Activated CD4-positive, alpha-beta T cell treated with anti-CD3 and anti-CD28 coated beads, Interleukin-2, amount 10 ng/mL, durations not matched to agents 24 days and 14 days (primary cell): ENCODE data around the gene SLC39A11. TPM values are rescaled to one million over a fixed set of nuclear protein-coding genes. Genes with fewer than 3 reads are reported as not detected.

Experiments
- DNase-seq: peaks from one replicate; pipeline ENCODE4 v3.0.0; 2022
- H3K27ac Mint-ChIP-seq: one replicate; pipeline ENCODE4 v1.8.0; 2022; ENCODE audit warnings: mild to moderate bottlenecking, mixed read lengths
- H3K27me3 Mint-ChIP-seq: one replicate; pipeline ENCODE4 v1.8.0; 2022; ENCODE audit warnings: mixed read lengths
- H3K36me3 Mint-ChIP-seq: one replicate; pipeline ENCODE4 v1.8.0; 2022; ENCODE audit warnings: low read depth, mild to moderate bottlenecking, mixed read lengths
- H3K4me1 Mint-ChIP-seq: one replicate; pipeline ENCODE4 v1.8.0; 2021; ENCODE audit warnings: mixed read lengths
- H3K4me3 Mint-ChIP-seq: one replicate; pipeline ENCODE4 v1.8.0; 2022; ENCODE audit warnings: mild to moderate bottlenecking, moderate library complexity, mixed read lengths
- H3K9me3 Mint-ChIP-seq: one replicate; pipeline ENCODE4 v1.8.0; 2021; ENCODE audit warnings: mixed read lengths
- intact Hi-C: fragments of 100-400 bp; cut with micrococcal nuclease; formaldehyde crosslinking; loops from one replicate; pipeline ENCODE4 v1.15.1; 2023
- total RNA-seq: library from RNA; stranded (reverse); gene quantifications from 2 replicates; pipeline ENCODE4 v1.2.3, GENCODE V29; 2022

SLC39A11 gene
- total RNA-seq, 1 donor from 2014 or later: 24.6 TPM

DNA sequence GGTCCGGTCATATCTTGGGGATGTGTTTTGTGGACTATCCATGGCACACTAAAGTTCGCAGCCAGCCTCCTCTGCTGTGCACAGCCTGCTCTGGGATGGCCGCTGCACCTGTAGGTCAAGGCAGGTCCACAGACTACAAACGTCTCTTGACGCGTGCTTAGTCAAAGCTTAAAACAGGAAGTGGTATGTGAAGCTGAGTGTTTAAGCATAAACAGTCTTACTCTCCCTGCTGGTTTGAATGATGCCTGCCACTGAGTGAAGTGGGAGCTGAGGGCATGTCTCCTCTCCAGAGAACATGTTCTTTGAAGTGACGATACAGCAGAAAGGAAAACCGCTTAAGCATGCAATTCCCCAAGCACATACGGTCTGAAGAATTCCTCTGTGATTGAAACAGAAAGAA lies 365.6 kb downstream of the SLC39A11 start:
- Mint-ChIP-seq H3K36me3 (peaks cover 2% of the 10 kb centered on the region), H3K27me3 (no peaks in the 10 kb centered on the region), H3K9me3 (no peaks in the 10 kb centered on the region), H3K4me1 (peaks cover 37% of the 10 kb centered on the region), H3K27ac (peak overlapping the region; percentile 96), H3K4me3 (peak overlapping the region; percentile 84)
- intact Hi-C loops: loop anchor here (1.0 to 5.0 kb wide), 8 partner anchors 135 to 506 kb away; partner anchors contain the start of gene SLC39A11
- DNase-seq: peak; percentile 86

- Mint-ChIP-seq H3K27ac (peak overlapping the region; percentile 82), H3K9me3 (no peaks in the 10 kb centered on the region), H3K27me3 (no peaks in the 10 kb centered on the region), H3K4me1 (peaks cover 42% of the 10 kb centered on the region), H3K36me3 (peaks cover 2% of the 10 kb centered on the region), H3K4me3 (peak overlapping the region; percentile 26)
- intact Hi-C loops: loop anchor here (1.0 to 5.0 kb wide), 6 partner anchors 133 to 645 kb away; partner anchors contain the start of gene SLC39A11
- peak; percentile 85 for DNase-seq
These were observed 366.9 kb downstream of the SLC39A11 start for GRCh38 chr17:72725433-72726068.

DNA sequence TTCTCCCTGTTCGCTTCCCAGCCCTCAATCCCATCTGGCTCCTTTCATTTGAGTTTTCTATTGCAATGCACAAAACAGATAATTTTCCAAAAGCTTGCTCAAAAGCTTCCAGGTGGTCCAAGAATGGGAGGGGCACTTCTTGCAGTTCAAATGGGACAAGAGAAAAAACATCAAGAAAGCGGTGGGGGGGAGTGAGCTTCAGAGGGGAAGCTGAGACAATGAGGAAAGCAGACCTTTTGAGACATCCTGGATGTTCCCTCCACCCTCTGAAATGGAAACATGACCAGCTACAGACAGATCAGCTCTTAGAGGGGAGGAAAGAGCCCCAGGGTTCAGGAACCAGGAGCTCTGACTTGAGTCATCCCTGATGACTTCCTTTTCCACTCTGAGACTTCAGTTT lies 368.2 kb downstream of the SLC39A11 start:
- no peak overlapping the region for H3K27ac Mint-ChIP-seq
- no peaks in the 10 kb centered on the region for H3K27me3 Mint-ChIP-seq
- DNase-seq: no peak
- no peak overlapping the region for H3K4me3 Mint-ChIP-seq
- no peaks in the 10 kb centered on the region for H3K9me3 Mint-ChIP-seq
- H3K4me1 Mint-ChIP-seq: peaks cover 54% of the 10 kb centered on the region
- peaks cover 4% of the 10 kb centered on the region for H3K36me3 Mint-ChIP-seq
- intact Hi-C loops: no loop called here

GRCh38 chr17:72723711-72724110 lies 368.8 kb downstream of the SLC39A11 start:
- no peak overlapping the region for H3K27ac Mint-ChIP-seq
- peaks cover 59% of the 10 kb centered on the region for H3K4me1 Mint-ChIP-seq
- H3K9me3 Mint-ChIP-seq: no peaks in the 10 kb centered on the region
- no peak for DNase-seq
- no peaks in the 10 kb centered on the region for H3K27me3 Mint-ChIP-seq
- peaks cover 6% of the 10 kb centered on the region for H3K36me3 Mint-ChIP-seq
- intact Hi-C loops: no loop called here
- no peak overlapping the region for H3K4me3 Mint-ChIP-seq

DNA sequence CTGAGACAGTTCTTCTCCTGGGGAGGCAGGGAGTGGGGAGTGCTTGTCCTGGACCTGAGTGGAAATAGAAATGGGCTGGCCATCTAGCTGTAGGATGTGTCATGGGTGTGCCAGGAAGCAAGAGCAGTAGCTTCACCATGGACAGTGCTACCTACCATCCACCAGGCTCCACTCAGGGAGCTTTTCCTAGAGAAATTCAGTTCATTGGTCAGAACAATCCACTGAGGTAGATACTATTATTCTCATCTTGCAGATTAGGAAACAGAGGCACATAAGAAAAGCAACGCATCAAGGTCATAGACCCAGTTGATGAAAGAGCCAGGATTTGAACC lies 372.0 kb downstream of the SLC39A11 start:
- peaks cover 43% of the 10 kb centered on the region for H3K4me1 Mint-ChIP-seq
- no peak overlapping the region for H3K4me3 Mint-ChIP-seq
- no peaks in the 10 kb centered on the region for H3K9me3 Mint-ChIP-seq
- intact Hi-C loops: no loop called here
- peaks cover 6% of the 10 kb centered on the region for H3K36me3 Mint-ChIP-seq
- no peak for DNase-seq
- H3K27ac Mint-ChIP-seq: no peak overlapping the region
- no peaks in the 10 kb centered on the region for H3K27me3 Mint-ChIP-seq

GRCh38 chr17:72719578-72720493 lies 372.7 kb downstream of the SLC39A11 start:
- peak overlapping the region; percentile 79 for H3K4me3 Mint-ChIP-seq
- H3K4me1 Mint-ChIP-seq: peaks cover 45% of the 10 kb centered on the region
- H3K27me3 Mint-ChIP-seq: no peaks in the 10 kb centered on the region
- intact Hi-C loops: loop anchor here (1.0 kb wide), 1 partner anchor 10 kb away; no protein-coding TSS in a partner anchor
- H3K27ac Mint-ChIP-seq: peak overlapping the region; percentile 88
- H3K9me3 Mint-ChIP-seq: no peaks in the 10 kb centered on the region
- H3K36me3 Mint-ChIP-seq: peaks cover 8% of the 10 kb centered on the region
- DNase-seq: peak; percentile 90

GRCh38 chr17:72719206-72719577 lies 373.3 kb downstream of the SLC39A11 start:
- H3K27me3 Mint-ChIP-seq: no peaks in the 10 kb centered on the region
- DNase-seq: no peak
- peaks cover 44% of the 10 kb centered on the region for H3K4me1 Mint-ChIP-seq
- H3K36me3 Mint-ChIP-seq: peaks cover 8% of the 10 kb centered on the region
- H3K27ac Mint-ChIP-seq: peak overlapping the region; percentile 88
- peak overlapping the region; percentile 79 for H3K4me3 Mint-ChIP-seq
- H3K9me3 Mint-ChIP-seq: no peaks in the 10 kb centered on the region
- intact Hi-C loops: loop anchor here (1.0 kb wide), 1 partner anchor 9 kb away; no protein-coding TSS in a partner anchor

GRCh38 chr17:72717676-72718075 lies 374.8 kb downstream of the SLC39A11 start:
- Mint-ChIP-seq H3K4me1 (peaks cover 45% of the 10 kb centered on the region), H3K27me3 (no peaks in the 10 kb centered on the region), H3K9me3 (peaks cover 3% of the 10 kb centered on the region), H3K27ac (no peak overlapping the region), H3K36me3 (peaks cover 18% of the 10 kb centered on the region), H3K4me3 (no peak overlapping the region)
- intact Hi-C loops: no loop called here
- DNase-seq: no peak

DNA sequence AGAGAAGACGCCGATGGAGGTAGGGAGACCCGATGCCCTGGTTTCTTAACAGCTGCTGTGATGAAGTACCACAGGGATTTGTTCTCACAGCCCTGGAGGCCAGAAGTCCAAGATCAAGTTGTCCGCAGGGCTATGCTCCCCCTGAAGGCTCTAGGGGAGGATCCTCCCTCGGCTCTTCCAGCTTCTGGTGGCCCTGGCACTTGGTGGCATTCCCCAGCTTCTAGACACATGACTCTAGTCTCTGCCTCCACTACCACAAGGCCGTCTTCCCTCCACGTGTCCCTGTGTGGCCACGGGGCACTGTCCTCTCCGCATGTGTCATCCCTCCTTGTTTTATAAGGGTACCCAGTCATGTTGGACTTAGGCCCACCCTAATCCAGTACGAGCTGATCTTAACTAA lies 375.2 kb downstream of the SLC39A11 start:
- H3K27ac Mint-ChIP-seq: no peak overlapping the region
- intact Hi-C loops: no loop called here

GRCh38 chr17:72715906-72716572 lies 376.4 kb downstream of the SLC39A11 start:
- Mint-ChIP-seq H3K36me3 (peaks cover 29% of the 10 kb centered on the region), H3K4me1 (peaks cover 48% of the 10 kb centered on the region), H3K27me3 (no peaks in the 10 kb centered on the region), H3K9me3 (peaks cover 6% of the 10 kb centered on the region), H3K4me3 (no peak overlapping the region), H3K27ac (no peak overlapping the region)
- DNase-seq: no peak
- intact Hi-C loops: no loop called here

More for the DNA sequence above, 375.2 kb downstream of the SLC39A11 start:
- Mint-ChIP-seq H3K27me3 (no peaks in the 10 kb centered on the region), H3K36me3 (peaks cover 18% of the 10 kb centered on the region), H3K4me1 (peaks cover 45% of the 10 kb centered on the region), H3K4me3 (no peak overlapping the region), H3K9me3 (peaks cover 5% of the 10 kb centered on the region)
- DNase-seq: no peak

DNA sequence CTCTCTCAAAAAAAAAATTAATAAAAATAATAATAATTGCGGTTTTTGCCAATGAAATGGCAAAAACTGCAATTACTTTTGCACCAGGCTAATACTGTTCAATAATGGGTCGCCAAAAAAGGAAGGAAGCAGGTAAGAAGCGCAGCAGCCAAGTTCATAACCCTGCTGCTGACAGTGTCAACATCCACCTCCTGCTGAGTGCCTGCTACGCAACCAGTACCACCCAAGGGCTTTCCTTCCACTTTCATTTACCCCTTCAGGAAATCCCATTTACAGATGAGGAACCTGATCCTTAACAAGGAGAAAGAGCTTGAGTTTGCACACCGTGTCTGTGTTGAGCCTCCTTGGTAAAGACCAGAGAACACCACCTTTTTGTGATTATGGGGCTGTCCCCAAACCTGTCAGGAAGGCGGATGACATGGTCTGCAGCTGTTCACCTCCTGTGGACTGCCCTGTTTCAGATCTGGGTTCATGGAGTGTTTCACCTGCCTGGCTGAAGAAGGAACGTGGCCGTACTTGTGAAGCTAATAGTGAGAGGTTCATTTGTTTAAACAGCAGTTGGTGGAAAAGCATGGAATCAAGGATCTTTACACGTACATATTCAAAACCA lies 378.0 kb downstream of the SLC39A11 start:
- intact Hi-C loops: no loop called here
- Mint-ChIP-seq H3K36me3 (peaks cover 34% of the 10 kb centered on the region), H3K4me1 (peaks cover 51% of the 10 kb centered on the region)

GRCh38 chr17:72713701-72714100 lies 378.8 kb downstream of the SLC39A11 start:
- Mint-ChIP-seq H3K4me3 (no peak overlapping the region), H3K9me3 (peaks cover 15% of the 10 kb centered on the region), H3K27ac (no peak overlapping the region), H3K4me1 (peaks cover 49% of the 10 kb centered on the region), H3K36me3 (peaks cover 30% of the 10 kb centered on the region), H3K27me3 (no peaks in the 10 kb centered on the region)
- intact Hi-C loops: no loop called here
- DNase-seq: no peak

More for the DNA sequence above, 378.0 kb downstream of the SLC39A11 start:
- Mint-ChIP-seq H3K27ac (no peak overlapping the region), H3K9me3 (peaks cover 14% of the 10 kb centered on the region), H3K27me3 (no peaks in the 10 kb centered on the region), H3K4me3 (no peak overlapping the region)
- DNase-seq: no peak

- Mint-ChIP-seq H3K4me1 (peaks cover 51% of the 10 kb centered on the region), H3K27ac (no peak overlapping the region), H3K4me3 (no peak overlapping the region), H3K36me3 (peaks cover 42% of the 10 kb centered on the region), H3K27me3 (no peaks in the 10 kb centered on the region), H3K9me3 (peaks cover 26% of the 10 kb centered on the region)
- no peak for DNase-seq
- intact Hi-C loops: no loop called here
These were observed 380.8 kb downstream of the SLC39A11 start for GRCh38 chr17:72711521-72712310.
